GM21390 (cell line): Measurements from ENCODE around the gene CCDC91.
"Not testable (repeated sequence)": the region's sequence is repeated elsewhere in the genome, so short reads cannot be mapped to it uniquely, and the experiment has no call there.

Source experiments
- ATAC-seq: cut with Tn5 transposase; IDR thresholded peaks from one replicate; pipeline ENCODE4 v1.9.1; 2021; ENCODE audit not compliant: unreplicated experiment

Gene CCDC91

DNA sequence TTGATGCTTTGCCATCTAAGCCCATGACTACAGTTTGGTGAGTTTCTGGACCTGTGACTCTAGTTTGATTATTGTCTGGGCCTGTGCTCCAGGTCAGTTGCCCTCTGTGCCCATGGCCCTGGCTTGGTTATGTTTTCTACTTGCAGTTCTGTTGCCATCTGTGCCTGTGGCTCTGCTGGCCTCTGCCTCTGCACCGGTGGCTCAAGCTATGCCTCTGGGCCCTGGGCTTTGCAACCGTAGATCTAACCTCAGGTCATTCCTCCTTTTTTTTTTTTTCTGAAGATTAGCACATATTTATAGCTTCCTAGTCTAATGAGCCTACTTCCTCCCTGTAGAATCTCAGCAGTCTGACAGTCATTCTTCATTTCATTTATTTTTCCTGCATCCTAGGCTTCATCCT is 161.2 kb downstream of the CCDC91 start:
- ATAC-seq = no peak

- ATAC-seq = no peak
These were observed 164.9 kb downstream of the CCDC91 start for GRCh38 chr12:28355161-28355560.

DNA sequence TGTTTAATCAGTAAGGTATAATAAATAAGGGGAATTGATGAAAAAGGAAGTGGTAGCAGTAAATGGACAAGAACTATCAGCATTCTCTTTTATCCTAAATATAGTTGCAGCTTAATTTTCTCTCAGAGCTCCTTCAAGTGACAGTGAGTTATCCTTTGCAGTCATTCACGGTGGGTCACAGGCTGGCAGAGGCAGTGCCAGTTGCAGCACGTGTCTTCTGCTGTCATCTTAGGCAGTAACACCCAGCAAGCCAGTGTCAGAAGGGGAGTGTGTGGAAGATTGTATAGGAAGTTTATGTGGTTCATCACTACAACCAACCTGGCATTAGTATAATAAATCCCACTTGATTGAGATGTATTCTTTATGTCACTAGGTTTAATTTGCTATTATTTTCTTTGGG is 170.0 kb downstream of the CCDC91 start:
- ATAC-seq = no peak

DNA sequence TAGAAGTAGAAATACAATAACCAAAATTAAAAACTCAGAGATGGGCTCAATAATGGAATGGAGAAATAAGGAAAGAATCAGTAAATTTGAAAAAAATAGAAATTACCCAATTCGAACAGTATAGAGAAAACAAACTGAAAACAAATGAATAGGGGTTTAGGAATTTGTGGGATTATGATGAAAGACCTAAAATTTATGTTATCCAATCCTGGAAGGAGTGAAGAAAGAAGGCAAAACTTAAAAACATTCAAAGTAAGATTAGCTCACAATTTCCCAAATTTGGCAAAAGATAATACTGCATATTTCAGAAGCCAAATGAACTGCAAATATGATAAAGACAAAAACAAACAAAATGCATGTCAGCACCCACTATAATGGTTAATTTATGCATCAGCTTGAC is 177.1 kb downstream of the CCDC91 start:
- no peak for ATAC-seq

DNA sequence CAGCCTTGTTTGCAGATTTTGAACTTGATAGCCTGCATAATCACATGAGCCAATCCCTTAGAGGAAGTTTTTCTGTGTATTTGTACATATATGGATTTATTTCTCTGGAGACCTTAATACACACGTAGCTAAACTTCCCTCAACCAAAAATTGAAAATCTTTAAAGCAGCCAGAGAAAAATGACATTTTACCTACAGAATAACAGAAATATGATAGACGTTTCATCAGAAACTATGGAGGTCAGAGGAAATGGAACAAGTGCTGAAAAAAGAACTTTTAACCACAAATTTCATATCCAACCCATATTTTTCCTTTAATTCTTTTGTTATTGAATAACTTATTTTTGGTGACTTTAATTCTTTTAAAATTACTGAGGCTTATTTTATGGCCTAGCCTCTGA is 177.7 kb downstream of the CCDC91 start:
- no peak for ATAC-seq

- ATAC-seq = no peak
These were observed 179.2 kb downstream of the CCDC91 start for GRCh38 chr12:28369483-28369882.

DNA sequence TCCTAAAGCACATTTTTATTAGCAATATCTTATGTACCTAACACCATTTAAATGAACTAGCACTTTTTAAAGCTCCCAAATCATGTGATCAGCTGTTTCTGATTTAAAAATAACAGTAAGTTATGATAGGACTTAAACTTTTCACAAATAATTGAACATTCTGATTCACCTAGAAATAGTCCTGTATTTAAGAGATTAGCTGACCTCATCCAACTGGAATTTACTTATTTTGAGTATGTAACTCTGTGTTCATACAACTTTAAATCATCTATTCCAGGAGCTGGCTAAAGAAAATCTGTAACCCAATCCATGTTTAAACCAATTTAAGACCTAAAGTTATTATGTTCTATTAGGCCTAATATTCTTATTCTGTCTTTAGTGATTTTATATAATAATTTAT is 184.3 kb downstream of the CCDC91 start:
- ATAC-seq = no peak

GRCh38 chr12:28378736-28379135 is 188.5 kb downstream of the CCDC91 start:
- no peak for ATAC-seq

GRCh38 chr12:28379779-28380178 is 189.5 kb downstream of the CCDC91 start:
- ATAC-seq = not testable (repeated sequence)

DNA sequence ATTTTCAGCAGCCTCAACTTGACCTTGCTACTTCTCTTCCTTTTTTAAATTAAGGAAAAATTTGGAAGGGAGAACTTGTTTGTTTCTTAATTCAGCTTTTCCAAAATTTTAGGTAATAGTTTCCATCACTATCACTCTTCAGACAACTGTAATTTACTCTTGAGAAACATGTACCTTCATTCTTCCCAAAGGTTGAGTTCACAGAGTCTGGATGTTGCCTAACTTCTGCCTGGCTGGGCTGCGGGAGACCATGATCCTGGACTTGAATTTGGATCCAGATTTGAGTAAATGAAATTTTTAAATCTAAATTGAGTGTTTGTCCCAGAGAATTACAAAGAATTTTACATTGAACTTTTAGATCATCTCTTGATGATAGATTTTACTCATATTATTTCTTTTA is 193.1 kb downstream of the CCDC91 start:
- no peak for ATAC-seq

- no peak for ATAC-seq
These were observed 198.6 kb downstream of the CCDC91 start for GRCh38 chr12:28388879-28389278.

GRCh38 chr12:28390206-28390605 is 199.9 kb downstream of the CCDC91 start:
- ATAC-seq = no peak

- no peak for ATAC-seq
These were observed 200.6 kb downstream of the CCDC91 start for GRCh38 chr12:28390761-28391385.

DNA sequence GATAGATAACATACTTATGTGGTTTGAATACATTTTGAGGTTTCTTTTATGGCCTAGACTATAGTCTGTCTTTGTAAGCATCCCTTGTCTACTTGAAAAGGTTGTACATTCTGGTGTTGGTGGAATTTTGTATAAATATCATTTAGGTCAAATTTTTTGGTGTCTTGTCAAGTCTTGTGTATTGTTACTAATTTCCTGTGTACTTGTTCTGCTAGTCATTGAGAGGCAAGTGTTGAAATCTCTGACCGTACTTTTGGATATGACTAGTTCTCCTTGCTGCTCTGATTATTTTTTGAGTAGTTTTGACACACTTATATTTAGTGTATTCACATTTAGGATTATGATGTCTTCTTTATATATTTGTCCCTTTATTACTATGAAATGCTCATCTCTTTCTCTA is 219.6 kb downstream of the CCDC91 start:
- no peak for ATAC-seq

GRCh38 chr12:28413460-28414109 is 223.3 kb downstream of the CCDC91 start:
- ATAC-seq = no peak

- ATAC-seq = no peak
These were observed 225.5 kb downstream of the CCDC91 start for GRCh38 chr12:28415755-28416154.

DNA sequence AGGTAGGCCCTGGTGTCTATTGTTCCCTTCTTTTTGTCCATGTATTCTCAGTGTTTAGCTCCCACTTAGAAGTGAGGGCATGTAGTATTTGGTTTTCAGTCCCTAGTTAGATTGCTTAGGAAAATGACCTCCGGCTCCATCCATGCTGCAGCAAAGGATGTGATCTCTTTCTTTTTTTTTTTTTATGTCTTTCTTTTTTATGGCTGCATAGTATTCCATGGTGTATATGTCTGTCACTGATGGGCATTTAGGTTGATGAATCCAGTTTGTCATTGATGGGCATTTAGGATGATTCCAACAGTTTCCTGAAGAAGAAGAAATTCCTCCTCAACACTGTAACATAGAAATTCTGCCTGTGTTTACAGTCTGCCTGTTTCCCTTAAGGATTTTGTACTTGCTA is 231.1 kb downstream of the CCDC91 start:
- ATAC-seq = no peak

DNA sequence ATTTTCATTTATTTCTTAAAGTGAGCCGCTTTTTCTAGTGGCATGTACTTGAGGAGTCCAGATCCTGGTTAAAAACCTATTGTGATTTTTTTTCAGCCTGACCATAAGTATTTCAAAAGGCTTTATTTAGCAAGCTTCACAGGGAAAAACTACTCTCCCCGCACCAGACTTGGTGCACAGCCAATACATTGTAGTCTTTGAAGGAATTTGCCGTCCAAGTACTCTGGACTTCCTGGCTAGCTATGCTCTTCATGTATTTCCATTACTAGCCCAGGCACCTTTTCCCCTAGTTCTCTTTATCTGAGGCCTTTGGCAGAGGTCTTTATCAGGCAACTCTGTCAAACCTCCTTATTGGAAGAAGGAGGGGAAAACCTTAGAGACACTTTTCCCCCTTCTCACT is 234.7 kb downstream of the CCDC91 start:
- ATAC-seq = no peak

DNA sequence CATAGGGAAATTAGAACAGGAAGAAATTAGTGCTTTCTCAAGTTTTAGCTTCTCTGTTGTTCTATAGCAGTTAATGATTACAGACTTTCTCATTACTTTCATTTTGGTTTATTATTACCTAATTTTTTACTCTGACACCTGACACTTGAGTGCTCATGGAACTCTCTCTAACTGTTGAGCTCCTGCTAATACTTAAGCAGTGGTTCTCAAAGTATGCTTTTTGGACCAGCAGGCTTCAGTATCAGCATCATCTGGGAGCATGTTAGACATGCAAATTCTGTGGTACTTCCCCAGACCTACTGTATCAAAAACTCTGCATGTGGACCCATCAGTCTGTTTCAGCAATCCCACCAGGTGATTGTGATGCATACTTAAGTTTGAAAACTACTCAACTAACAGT is 235.3 kb downstream of the CCDC91 start:
- no peak for ATAC-seq

- ATAC-seq = no peak
These were observed 236.8 kb downstream of the CCDC91 start for GRCh38 chr12:28427046-28427445.

GRCh38 chr12:28440081-28440608 is 249.9 kb downstream of the CCDC91 start:
- no peak for ATAC-seq

DNA sequence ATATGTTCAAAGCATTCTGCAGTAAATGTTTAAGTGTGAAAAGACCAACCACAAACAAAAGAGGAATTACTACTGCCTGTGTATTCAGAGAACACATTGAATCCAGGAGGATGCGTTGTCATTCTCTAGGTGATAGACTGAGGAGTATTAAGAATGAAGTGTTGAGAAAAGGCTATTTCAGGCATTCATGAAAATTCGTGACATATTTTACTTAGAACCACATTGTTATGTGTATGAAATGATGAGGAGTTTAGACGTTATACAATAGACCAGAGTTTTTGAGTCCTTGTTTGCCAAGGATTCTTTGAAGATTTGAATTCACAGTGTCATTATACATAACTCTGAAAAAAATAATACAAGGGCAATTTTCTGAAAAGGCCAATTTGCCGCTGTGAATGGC is 251.8 kb downstream of the CCDC91 start:
- no peak for ATAC-seq

DNA sequence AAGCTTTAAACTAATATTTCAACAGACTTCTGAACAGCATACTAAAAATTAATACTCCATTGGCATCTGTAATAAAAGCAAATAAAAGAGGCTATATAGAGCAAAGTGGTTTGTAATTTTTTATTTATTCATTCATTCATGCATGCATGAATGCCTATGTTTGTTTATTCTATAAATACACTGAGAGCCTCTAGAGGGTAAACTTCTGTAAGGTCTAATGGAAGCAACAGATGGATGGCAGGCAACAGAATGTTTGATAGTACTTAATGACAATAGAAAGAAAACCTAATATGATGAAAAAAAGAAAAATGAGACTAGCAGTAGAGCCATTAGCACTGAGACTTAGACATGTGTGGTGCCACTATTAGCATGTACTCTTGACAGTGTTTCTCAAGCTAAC is 253.1 kb downstream of the CCDC91 start:
- ATAC-seq = no peak
